HG03097 (cell line): Measurements from ENCODE around the gene TMEM95.

Experiments used
- ATAC-seq: cut with Tn5 transposase; IDR thresholded peaks from one replicate; pipeline ENCODE4 v1.9.1; 2021; ENCODE audit not compliant: unreplicated experiment, low FRiP score

TMEM95 gene

GRCh38 chr17:7355053-7355452, at the start of gene TMEM95:
Gene TMEM95 (plus strand): TSS chr17:7355156. CDS start chr17:7355205, 49 bp downstream.
- no peak for ATAC-seq

- ATAC-seq = peak; percentile 67
Observed at GRCh38 chr17:7306911-7307685, 47.9 kb upstream of the TMEM95 start, which contains the start of gene EIF5A. Gene EIF5A (plus strand): TSS chr17:7307628. CDS start chr17:7309636, 2,008 bp downstream.

GRCh38 chr17:7307686-7308624, 47.0 kb upstream of the TMEM95 start:
- ATAC-seq = peak; percentile 1

GRCh38 chr17:7308625-7309433, 46.1 kb upstream of the TMEM95 start:
- ATAC-seq = no peak

GRCh38 chr17:7309628-7310027, 45.3 kb upstream of the TMEM95 start:
- no peak for ATAC-seq

GRCh38 chr17:7311110-7311705, 43.7 kb upstream of the TMEM95 start:
- no peak for ATAC-seq

GRCh38 chr17:7312432-7313087, 42.4 kb upstream of the TMEM95 start:
- no peak for ATAC-seq

GRCh38 chr17:7313088-7313889, 41.7 kb upstream of the TMEM95 start:
- no peak for ATAC-seq

GRCh38 chr17:7313890-7314718, 40.9 kb upstream of the TMEM95 start:
- no peak for ATAC-seq

- ATAC-seq = peak; percentile 53
Observed at GRCh38 chr17:7314719-7315569, 40.0 kb upstream of the TMEM95 start, which contains the start of gene GPS2. Gene GPS2 (minus strand): TSS chr17:7315360. CDS start chr17:7315052, 308 bp downstream.

- ATAC-seq = no peak
Observed at GRCh38 chr17:7315570-7316235, 39.3 kb upstream of the TMEM95 start.

GRCh38 chr17:7317161-7317803, 37.7 kb upstream of the TMEM95 start:
- ATAC-seq = no peak

GRCh38 chr17:7318121-7318860, 36.7 kb upstream of the TMEM95 start:
- no peak for ATAC-seq

GRCh38 chr17:7321466-7321865, 33.5 kb upstream of the TMEM95 start:
- ATAC-seq = no peak

- ATAC-seq = no peak
Observed at GRCh38 chr17:7322520-7323194, 32.3 kb upstream of the TMEM95 start.
